C1 segment of cervical spinal cord (tissue), 14 donors: ENCODE results near the gene ALDOC.

Source experiments
- DNase-seq, 14 donors: peaks; one replicate each; lab custom pipeline; 2025; lab: John Stamatoyannopoulos, UW

Gene ALDOC

GRCh38 chr17:28582513-28582912 is 5.8 kb upstream of the ALDOC start:
- no peak for DNase-seq

DNA sequence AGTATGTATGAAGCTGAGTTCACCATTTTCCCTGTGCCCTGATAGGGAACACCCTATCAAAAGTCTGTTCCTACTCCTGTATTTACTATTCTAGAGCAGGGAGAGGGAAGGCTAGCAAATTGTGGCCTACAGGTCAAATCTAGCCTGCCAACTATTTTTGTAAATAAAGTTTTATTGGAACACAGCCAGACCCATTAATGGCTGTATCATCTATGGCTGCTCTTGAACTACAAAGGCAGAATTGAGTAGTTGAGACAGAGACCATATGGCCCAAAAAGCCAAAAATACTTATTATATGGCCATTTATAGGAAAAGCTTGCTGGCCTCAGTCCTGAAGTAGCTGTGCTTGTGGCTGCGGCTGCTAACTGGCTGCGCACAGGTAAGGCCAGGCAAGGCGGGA is 4.3 kb upstream of the ALDOC start:
- DNase-seq, result no peak

GRCh38 chr17:28579526-28579925 is 2.8 kb upstream of the ALDOC start:
- DNase-seq, result no peak

DNA sequence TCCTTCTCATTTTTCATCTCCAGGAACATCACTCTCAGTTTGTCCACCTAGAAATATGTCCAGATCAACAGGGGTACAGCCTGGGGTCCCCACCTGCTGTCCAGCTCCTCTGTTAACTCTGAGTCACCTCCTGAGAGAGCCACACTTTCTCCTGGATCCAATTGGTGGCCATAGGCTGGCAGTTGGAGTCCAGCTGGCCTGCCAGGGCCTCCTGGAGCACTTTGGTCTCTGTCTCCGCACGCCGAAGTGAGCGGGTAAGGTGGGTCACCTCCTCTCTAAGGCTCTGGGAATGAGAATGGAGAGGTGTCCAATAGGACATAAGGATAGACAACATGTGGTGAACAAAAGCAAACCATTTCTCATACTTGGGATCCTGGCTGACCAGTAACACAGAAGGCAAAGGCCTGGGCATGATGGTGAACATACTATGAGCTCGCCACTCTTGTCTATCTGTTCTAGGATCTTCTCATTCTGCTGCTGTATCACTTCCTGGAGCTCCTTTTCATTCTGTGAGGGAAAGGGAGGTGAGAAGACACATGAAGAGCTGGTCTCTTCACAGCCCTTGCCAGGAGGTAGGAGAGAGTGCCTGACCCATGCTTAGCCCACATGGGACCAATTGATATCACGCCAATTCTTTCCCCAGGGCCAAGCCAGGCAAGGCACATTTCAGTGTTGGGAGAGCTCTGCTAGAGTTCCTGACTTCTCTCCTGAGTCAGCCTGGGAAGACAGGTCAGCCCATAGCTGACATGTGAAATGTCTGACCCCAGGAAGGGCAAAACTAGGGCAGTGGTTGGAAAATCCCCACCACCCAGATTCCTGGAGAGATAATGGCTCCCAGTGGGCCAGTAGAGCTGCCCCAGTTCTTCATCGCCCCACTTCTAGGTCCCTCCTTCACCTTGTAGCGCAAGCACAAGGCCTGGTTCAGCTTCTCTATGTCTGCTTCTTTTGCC is 1.8 kb upstream of the ALDOC start:
- DNase-seq, result no peak

- peak in 2 of 14 donors; percentile 34 to 47 for DNase-seq
Measured at GRCh38 chr17:28577466-28577824, 750 bp upstream of the ALDOC start.

DNA sequence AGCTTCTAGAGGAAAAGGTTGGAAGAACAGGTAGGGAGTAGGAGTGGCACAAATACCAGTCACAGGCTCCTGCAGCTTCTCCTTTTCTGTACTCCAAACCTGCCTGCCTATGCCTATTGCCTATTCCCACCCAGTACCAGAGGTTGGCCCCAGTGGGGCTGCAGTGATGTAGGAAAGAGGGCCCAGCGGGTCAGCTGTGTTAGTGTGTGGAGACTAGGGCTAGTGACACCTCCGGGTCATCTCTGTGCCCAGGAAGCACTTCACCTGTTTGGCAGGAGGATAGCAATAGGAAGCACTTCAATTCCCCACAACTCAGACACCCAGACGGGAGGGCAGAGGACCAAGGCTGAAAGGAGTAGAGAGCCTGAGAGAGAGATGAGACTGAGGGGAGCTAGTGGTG is 679 bp downstream of the ALDOC start:
- peak in 2 of 14 donors; percentile 30 to 35 for DNase-seq

DNA sequence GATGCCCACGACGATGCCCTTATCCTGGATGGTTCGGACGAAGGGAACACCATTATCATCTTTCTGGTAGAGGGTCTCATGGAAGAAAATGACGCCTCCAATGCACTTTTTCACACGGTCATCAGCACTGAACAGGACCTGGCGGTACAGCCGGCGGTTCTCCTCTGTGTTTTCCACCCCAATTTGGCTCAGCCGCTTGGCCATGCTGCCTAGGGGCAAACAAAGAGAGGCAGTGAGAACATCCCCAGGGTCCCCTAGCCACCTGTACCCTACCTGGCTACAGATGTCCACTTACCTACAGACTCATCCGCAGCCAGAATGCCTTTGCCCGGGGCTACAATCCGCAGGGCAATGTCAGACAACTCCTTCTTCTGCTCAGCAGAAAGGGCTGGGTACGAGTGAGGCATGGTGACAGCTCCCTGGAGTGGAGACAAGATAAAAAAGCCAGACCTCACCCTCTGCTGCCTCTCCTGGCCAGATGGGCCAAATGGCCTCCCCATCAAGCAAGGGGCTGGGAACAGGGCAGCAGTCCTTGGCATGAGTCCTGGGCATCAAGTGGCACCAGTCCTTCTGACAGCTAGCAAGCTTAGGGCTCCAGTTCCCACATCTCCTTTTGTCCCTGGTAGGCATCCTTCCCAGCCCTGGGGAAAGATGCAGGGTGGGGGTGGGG is 1.4 kb downstream of the ALDOC start:
- peak in 12 of 14 donors; percentile 11 to 78 (median 46) for DNase-seq

GRCh38 chr17:28574526-28574925 is 2.2 kb downstream of the ALDOC start:
- DNase-seq, result no peak

- no peak for DNase-seq
Measured at GRCh38 chr17:28573966-28574480, 2.7 kb downstream of the ALDOC start.

DNA sequence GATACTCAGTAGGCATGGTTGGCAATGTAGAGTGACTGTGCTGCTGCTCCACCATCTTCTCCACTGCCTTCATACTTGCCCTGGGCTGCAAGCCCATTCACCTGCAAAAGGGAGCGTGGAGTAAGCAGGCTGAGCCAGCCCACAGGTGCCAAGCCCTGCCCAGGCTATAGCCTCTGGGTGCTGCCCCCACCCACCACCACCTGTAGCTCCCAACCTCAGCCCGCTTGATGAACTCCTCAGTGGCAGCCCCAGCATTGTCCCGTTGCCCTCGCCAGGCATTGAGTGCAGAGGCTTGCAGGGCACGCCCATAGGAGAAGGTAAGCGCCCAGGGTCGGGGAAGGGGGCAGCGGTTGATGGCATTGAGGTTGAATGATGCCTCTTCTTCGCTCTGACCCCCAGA is 3.2 kb downstream of the ALDOC start:
- DNase-seq, result no peak

- no peak for DNase-seq
Measured at GRCh38 chr17:28573040-28573380, 3.7 kb downstream of the ALDOC start.

DNA sequence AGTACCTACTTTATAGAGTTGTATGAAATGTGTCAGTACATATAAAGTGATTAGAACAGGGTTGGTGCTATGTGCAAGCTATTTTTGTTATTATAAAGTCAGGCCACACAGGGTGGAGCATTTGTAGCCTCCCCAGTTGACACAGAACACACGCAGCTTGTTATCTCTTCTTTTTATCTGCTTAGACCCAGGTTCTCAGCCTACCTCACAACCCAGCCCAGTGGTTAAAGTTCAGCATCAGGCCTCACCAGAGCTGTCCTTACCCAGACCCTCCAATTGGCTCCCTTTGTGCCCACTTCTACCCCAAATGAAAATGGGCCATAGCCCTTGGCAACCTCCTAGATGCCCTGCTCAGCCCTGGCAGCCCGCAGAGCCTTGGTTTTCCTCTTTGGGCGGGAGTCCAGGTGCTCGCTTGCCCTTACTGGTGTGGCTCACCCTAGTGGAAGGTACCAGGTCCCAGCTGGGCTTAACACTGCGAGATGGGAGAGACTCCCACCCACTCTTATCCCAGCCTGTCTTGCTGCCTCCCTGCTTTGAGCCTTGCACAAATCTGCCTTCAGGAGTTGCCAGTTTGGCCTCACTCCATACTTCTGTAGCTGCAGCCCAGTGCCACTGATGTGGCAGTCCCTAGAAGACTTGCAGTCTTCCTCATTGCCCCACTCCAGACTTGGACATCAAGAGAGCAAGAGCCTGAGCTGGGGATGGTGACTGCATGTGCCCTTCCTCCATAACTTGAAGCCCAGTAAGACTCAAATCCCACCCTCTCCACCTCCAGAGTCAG is 4.2 kb downstream of the ALDOC start:
- peak in 2 of 14 donors; percentile 7 to 35 for DNase-seq

- DNase-seq, result peak in 13 of 14 donors; percentile 84 to 95 (median 91)
Measured at GRCh38 chr17:28571361-28572122, 5.2 kb downstream of the ALDOC start, which contains the start of gene PIGS. Gene PIGS, minus strand, starts transcription at chr17:28571524. Its CDS starts 28 bp downstream, at chr17:28571496.

DNA sequence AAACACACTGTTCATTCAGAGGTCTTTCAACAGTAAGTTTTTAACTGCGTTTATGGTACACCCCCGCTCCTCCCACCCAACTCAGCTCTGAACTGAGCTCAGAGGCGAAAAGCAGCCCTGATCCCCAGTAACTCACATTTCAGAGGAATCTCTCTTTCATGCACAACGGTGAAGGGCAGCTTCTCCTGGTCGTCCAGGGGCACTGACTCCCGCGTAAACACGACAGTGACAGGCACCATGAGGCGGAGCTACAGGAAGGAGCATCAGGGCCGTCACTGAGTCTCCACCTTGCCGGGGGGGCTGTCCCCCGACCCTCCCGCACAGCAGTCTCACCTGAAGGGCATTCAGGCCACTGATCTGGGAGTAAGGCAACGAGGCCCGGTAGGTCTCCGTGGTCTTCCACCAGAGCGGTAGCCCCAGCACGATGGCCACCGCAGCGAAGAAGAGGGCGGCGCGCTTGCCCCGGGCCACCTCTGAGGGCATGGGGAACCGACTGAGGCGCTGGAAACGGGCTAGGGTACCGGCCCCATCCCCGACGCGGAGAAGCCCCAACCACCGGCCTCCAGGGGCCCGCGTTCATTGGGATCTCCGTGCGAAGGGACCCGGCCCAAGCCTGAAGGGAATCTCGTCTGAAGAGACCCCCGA is 5.9 kb downstream of the ALDOC start:
- DNase-seq, result peak in 6 of 14 donors; percentile 25 to 58 (median 46)

GRCh38 chr17:28569446-28569845 is 7.2 kb downstream of the ALDOC start:
- no peak for DNase-seq

GRCh38 chr17:28567604-28568003 is 9.1 kb downstream of the ALDOC start:
- no peak for DNase-seq

GRCh38 chr17:28563475-28563874 is 13.2 kb downstream of the ALDOC start:
- DNase-seq, result no peak

DNA sequence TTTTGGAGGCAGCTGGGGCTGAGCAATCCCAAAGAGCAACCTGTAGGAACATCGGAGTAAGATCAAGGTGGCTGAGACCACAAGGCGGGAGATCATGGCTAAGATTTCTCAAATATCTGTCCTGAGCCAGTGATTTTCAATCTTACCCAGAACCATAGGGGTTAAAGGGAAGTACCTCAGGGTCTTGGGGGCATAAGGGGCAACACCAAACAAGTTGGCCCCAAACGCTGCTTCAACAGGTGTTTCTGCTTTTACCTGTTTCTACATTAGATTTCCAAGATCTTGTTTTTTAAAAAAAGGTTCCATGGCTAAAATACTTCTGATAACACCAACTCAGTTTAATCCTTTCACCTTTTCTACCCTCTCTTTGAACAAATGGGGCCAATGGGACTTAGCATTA is 21.7 kb downstream of the ALDOC start:
- no peak for DNase-seq

GRCh38 chr17:28554565-28554964 is 22.1 kb downstream of the ALDOC start:
- no peak for DNase-seq

- no peak for DNase-seq
Measured at GRCh38 chr17:28553000-28553505, 23.6 kb downstream of the ALDOC start.
